Stimulated activated CD4-positive, alpha-beta T cell treated with anti-CD3 and anti-CD28 coated beads, TNF-alpha, amount 100 ng/mL, for 48 hours (primary cell): Measurements from ENCODE around the gene ZNF672.
"Not testable (repeated sequence)": the region's sequence is repeated elsewhere in the genome, so short reads cannot be mapped to it uniquely, and the experiment has no call there.

Experiments used
- DNase-seq, 3 donors: peaks; one replicate each; pipeline ENCODE4 v3.0.0-alpha.2; 2020; ENCODE audit warnings: low read depth in 3 of 3

The ZNF672 gene

GRCh38 chr1:248886237-248886895, 48.3 kb downstream of the ZNF672 start:
- no peak for DNase-seq

DNA sequence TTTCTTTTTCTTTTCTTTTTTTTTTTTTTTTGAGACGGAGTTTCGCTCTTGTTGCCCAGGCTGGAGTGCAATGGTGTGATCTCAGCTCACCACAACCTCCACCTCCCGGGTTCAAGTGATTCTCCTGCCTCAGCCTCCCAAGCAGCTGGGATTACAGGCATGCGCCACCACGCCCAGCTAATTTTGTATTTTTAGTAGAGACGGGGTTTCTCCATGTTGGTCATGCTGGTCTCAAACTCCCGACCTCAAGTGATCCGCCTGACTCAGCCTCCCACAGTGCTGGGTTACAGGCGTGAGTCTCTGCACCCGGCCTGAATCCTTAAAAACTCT, 51.9 kb downstream of the ZNF672 start:
- DNase-seq, result not testable (repeated sequence)

DNA sequence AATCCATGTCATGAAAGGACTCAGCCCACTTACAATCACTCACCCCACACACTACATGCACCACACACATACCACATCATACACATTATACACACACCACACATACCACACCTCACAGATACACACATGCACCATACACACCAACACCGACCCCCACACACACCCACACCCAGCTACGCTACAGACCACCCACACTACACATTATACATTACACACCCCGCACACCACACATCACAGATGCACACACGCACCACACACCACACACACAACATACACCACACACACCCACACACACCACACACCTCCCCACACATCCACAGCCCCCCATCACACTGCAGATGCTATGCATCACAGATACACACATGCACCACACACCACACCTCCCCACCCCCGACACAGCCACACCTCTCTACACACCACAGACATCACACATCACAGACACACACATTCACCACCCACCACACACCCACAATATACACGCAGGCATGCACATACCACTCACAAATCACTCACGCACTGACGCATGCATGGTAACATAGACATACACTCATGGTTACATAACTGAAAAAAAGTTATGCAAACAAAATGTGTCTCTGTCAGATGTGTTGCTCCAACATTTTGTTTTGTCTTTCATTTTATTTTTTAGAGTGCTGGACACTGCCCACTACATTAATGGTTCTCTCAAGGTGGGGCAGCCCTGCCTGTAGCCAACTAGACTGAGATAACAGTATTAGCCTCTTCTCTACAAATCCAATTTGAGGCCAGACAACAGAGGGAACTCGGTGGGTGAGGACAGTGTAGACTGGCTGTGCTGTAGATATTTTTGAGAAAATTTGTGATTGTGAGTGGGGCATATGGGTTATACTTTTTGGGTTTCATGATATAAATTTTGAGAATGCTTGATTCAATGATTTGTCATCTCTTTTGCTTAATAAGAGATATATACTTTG, 52.8 kb downstream of the ZNF672 start:
- no peak for DNase-seq

GRCh38 chr1:248891758-248892157, 53.7 kb downstream of the ZNF672 start:
- DNase-seq, result no peak

DNA sequence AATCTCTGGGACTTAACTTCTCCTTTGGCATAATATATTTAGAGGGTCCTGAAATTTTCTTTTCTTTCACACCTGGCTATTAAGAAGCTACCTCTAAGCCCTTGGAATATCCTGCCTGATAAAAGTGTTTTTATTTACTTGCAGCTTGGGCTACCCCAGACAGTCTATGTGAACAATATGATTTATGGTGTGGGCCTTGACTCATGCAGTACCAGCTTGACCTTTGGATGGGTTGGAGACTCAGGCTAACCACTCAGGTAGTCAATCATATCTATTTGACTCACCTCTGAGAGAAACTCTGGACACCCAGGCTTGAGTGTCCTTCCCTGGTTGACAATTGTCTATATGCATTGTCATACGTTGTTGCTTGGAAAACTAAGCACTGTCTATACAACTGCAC, 54.6 kb downstream of the ZNF672 start:
- DNase-seq, result no peak

GRCh38 chr1:248894837-248895236, 56.8 kb downstream of the ZNF672 start:
- DNase-seq, result no peak

GRCh38 chr1:248897412-248898337, 59.7 kb downstream of the ZNF672 start:
- DNase-seq, result no peak
